Smooth muscle cell (in vitro differentiated cells): ENCODE data around the gene SLC22A23. TPM values are rescaled to one million over a fixed set of nuclear protein-coding genes. Genes with fewer than 3 reads are reported as not detected.

Source experiments
- polyA plus RNA-seq: library from polyadenylated mRNA; unstranded; fragments of >200 nt; fragmentation: Nextera tagmentation; extraction: Ambion mirVana; gene quantifications from 2 replicates; pipeline ENCODE4 v1.2.1, GENCODE V29; 2016
- total RNA-seq: library from RNA; depleted of rRNA; stranded (reverse); fragments of >200 nt; gene quantifications from 2 replicates; pipeline ENCODE4 v1.2.3, GENCODE V29; 2014

SLC22A23 gene
- total and polyA plus RNA-seq, 2 experiments from 2014 or later = 1.6 to 3.8 TPM

Other genes with a start within 250 kb of the SLC22A23 start
- 55.7 and 62.1 TPM in 2 replicates for gene TUBB2B, start 229.4 kb downstream of the SLC22A23 start, total RNA-seq
- 22.7 and 52.2 TPM in 2 replicates for gene TUBB2B, start 229.4 kb downstream of the SLC22A23 start, polyA plus RNA-seq
- 12.5 TPM in 2 replicates for gene PSMG4, start 198.1 kb downstream of the SLC22A23 start, total RNA-seq
- 10.9 and 11.5 TPM in 2 replicates for gene PSMG4, start 198.1 kb downstream of the SLC22A23 start, polyA plus RNA-seq